HEK293 (cell line): ENCODE data around the gene MICU1.

Experiments used
- CTCF ChIA-PET: fragments of 350-600 bp; formaldehyde crosslinking; extraction: SDS; loops from one replicate; lab custom pipeline; 2021; ENCODE audit warnings: antibody characterized with exemption; lab: Yijun Ruan, JAX
- POLR2A ChIA-PET: fragments of 300-600 bp; formaldehyde crosslinking; extraction: SDS; loops from one replicate; lab custom pipeline; 2020; ENCODE audit warnings: antibody characterized with exemption, inconsistent platforms; lab: Yijun Ruan, JAX
- H3K27ac ChIP-seq: fragments of 200-500 bp; sonication (Bioruptor generic); 2 replicates; pipeline ENCODE4 v1.5.1; 2014; ENCODE audit warnings: low read depth, low read length, control low read depth, inconsistent platforms; ENCODE audit errors: extremely low read depth
- H3K36me3 ChIP-seq, 2 experiments: fragments of 200-500 bp in 1 of 2; sonication (Bioruptor generic) in 1 of 2; 1 replicate in 1 of 2; 2 replicates in 1 of 2; pipeline ENCODE4 v1.5.1; 2014 to 2017; ENCODE audit warnings: inconsistent platforms in 2 of 2, low read length in 2 of 2; ENCODE audit not compliant: control insufficient read depth in 2 of 2, insufficient read depth in 1 of 2
- H3K4me1 ChIP-seq: fragments of 200-500 bp; sonication (Bioruptor generic); 2 replicates; pipeline ENCODE4 v1.5.1; 2014; ENCODE audit warnings: mild to moderate bottlenecking, low read length, inconsistent platforms; ENCODE audit not compliant: control insufficient read depth, insufficient read depth
- H3K4me3 ChIP-seq: 2 replicates; pipeline ENCODE4 v1.5.1; 2011; ENCODE audit warnings: low read depth, mild to moderate bottlenecking, control low read depth, low read length, moderate library complexity
- H3K9me3 ChIP-seq: fragments of 200-500 bp; sonication (Bioruptor generic); 2 replicates; pipeline ENCODE4 v1.5.1; 2014; ENCODE audit warnings: low read depth, low read length, inconsistent platforms; ENCODE audit not compliant: control insufficient read depth, insufficient read depth
- CTCF ChIP-seq: fragments of 450-650 bp; formaldehyde crosslinking; IDR thresholded peaks from 2 replicates; pipeline ENCODE4 v1.5.1; 2016; ENCODE audit warnings: missing biosample characterization, missing genetic modification characterization
- HOXA7 ChIP-seq: sonication (generic); formaldehyde crosslinking; IDR thresholded peaks from 2 replicates; pipeline ENCODE4 v1.8.1; 2022; ENCODE audit warnings: missing genetic modification reagents, borderline replicate concordance
- KLF9 ChIP-seq: fragments of 450-650 bp; formaldehyde crosslinking; IDR thresholded peaks from 2 replicates; pipeline ENCODE4 v1.5.1; 2016; ENCODE audit warnings: missing biosample characterization, missing genetic modification characterization, low read depth
- MZF1 ChIP-seq: fragments of 450-650 bp; formaldehyde crosslinking; IDR thresholded peaks from 2 replicates; pipeline ENCODE4 v1.5.1; 2017; ENCODE audit warnings: missing biosample characterization, missing genetic modification characterization, borderline replicate concordance
- OVOL3 ChIP-seq: fragments of 450-650 bp; formaldehyde crosslinking; IDR thresholded peaks from 2 replicates; pipeline ENCODE4 v1.5.1; 2016; ENCODE audit warnings: missing biosample characterization, missing genetic modification characterization
- SETDB1 ChIP-seq: IDR thresholded peaks from one replicate; pipeline ENCODE4 v1.6.1; 2017; ENCODE audit warnings: mild to moderate bottlenecking, low read length, moderate library complexity, mixed read lengths; ENCODE audit not compliant: insufficient read length
- YY1 ChIP-seq: fragments of 450-650 bp; formaldehyde crosslinking; IDR thresholded peaks from 2 replicates; pipeline ENCODE4 v1.5.1; 2018; ENCODE audit warnings: missing biosample characterization, missing genetic modification characterization
- YY2 ChIP-seq: fragments of 450-650 bp; formaldehyde crosslinking; IDR thresholded peaks from 2 replicates; pipeline ENCODE4 v1.5.1; 2016; ENCODE audit warnings: missing biosample characterization, missing genetic modification characterization
- ZBTB7A ChIP-seq: fragments of 450-650 bp; formaldehyde crosslinking; IDR thresholded peaks from 2 replicates; pipeline ENCODE4 v1.5.1; 2016; ENCODE audit warnings: low read depth, missing biosample characterization, missing genetic modification characterization
- ZNF133 ChIP-seq: fragments of 450-650 bp; formaldehyde crosslinking; IDR thresholded peaks from 2 replicates; pipeline ENCODE4 v1.5.1; 2016; ENCODE audit warnings: missing biosample characterization, missing genetic modification characterization
- ZNF138 ChIP-seq: fragments of 450-650 bp; formaldehyde crosslinking; IDR thresholded peaks from 2 replicates; pipeline ENCODE4 v1.5.1; 2016; ENCODE audit warnings: missing biosample characterization, missing genetic modification characterization, borderline replicate concordance
- ZNF335 ChIP-seq: fragments of 450-650 bp; formaldehyde crosslinking; conservative IDR thresholded peaks from 2 replicates; pipeline ENCODE4 v1.5.1; 2016; ENCODE audit warnings: missing biosample characterization, missing genetic modification characterization
- ZNF549 ChIP-seq: fragments of 450-650 bp; IDR thresholded peaks from 2 replicates; pipeline ENCODE4 v1.5.1; 2018; ENCODE audit warnings: missing biosample characterization, missing genetic modification characterization, mild to moderate bottlenecking, inconsistent platforms, moderate library complexity
- ZNF76 ChIP-seq: fragments of 450-650 bp; formaldehyde crosslinking; IDR thresholded peaks from 2 replicates; pipeline ENCODE4; 2016; ENCODE audit warnings: low read depth, missing biosample characterization, missing genetic modification characterization, borderline replicate concordance
- TF ChIP-seq, protein P1 (sequence below): fragments of 450-650 bp; IDR thresholded peaks from 2 replicates; pipeline ENCODE4 v1.5.1; 2018; ENCODE audit warnings: missing biosample characterization, mild to moderate bottlenecking, missing genetic modification characterization
- TF ChIP-seq, protein P2 (sequence below): fragments of 450-650 bp; formaldehyde crosslinking; conservative IDR thresholded peaks from 2 replicates; pipeline ENCODE4 v1.5.1; 2016; ENCODE audit warnings: low read depth, missing biosample characterization, missing genetic modification characterization
- TF ChIP-seq, protein P3 (sequence below): fragments of 450-650 bp; formaldehyde crosslinking; IDR thresholded peaks from 2 replicates; pipeline ENCODE4 v1.5.1; 2017; ENCODE audit warnings: missing biosample characterization, missing genetic modification characterization

MICU1 gene

DNA sequence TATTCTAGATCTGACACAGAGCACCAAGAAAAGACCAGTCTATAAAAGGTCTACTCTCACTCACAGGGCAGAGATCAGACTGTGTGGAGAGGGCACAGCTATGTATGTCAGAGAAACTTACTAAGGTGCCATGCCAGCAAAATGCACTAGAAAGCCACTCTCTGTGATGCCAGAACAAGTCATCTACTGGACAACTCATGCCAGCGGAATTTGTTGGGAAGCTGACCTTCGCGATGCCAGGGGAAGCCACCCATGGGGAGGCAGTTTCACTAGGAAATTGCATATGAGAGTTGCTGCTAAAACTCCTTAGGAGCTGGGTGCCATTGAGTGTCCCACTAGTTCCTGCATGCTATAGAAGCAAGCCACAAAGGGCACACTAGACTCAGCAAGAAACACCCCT is 58.5 kb downstream of the MICU1 start:
- H3K4me3 ChIP-seq = no peak overlapping the region
- peaks cover 13 to 22% of the 10 kb centered on the region in 2 experiments; a peak in 2 of 3 replicates for H3K36me3 ChIP-seq
- H3K9me3 ChIP-seq = no peaks in the 10 kb centered on the region
- POLR2A ChIA-PET = no interaction called here
- CTCF ChIA-PET = interaction anchor here (0.6 to 1.6 kb wide), 11 partner anchors 9 to 586 kb away, joined by 3 to 6 read pairs (median 5); no protein-coding TSS in a partner anchor
- no peak overlapping the region for H3K27ac ChIP-seq
- TF ChIP-seq HOXA7 (CRISPR knock-in tag) = no peak
- TF ChIP-seq ZNF133 (tag by site-specific recombination) = no peak
- TF ChIP-seq, protein P1, sequence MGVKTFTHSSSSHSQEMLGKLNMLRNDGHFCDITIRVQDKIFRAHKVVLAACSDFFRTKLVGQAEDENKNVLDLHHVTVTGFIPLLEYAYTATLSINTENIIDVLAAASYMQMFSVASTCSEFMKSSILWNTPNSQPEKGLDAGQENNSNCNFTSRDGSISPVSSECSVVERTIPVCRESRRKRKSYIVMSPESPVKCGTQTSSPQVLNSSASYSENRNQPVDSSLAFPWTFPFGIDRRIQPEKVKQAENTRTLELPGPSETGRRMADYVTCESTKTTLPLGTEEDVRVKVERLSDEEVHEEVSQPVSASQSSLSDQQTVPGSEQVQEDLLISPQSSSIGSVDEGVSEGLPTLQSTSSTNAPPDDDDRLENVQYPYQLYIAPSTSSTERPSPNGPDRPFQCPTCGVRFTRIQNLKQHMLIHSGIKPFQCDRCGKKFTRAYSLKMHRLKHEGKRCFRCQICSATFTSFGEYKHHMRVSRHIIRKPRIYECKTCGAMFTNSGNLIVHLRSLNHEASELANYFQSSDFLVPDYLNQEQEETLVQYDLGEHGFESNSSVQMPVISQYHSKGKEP (tag by site-specific recombination) = no peak
- TF ChIP-seq ZNF335 (tag by site-specific recombination) = no peak
- TF ChIP-seq, protein P2, sequence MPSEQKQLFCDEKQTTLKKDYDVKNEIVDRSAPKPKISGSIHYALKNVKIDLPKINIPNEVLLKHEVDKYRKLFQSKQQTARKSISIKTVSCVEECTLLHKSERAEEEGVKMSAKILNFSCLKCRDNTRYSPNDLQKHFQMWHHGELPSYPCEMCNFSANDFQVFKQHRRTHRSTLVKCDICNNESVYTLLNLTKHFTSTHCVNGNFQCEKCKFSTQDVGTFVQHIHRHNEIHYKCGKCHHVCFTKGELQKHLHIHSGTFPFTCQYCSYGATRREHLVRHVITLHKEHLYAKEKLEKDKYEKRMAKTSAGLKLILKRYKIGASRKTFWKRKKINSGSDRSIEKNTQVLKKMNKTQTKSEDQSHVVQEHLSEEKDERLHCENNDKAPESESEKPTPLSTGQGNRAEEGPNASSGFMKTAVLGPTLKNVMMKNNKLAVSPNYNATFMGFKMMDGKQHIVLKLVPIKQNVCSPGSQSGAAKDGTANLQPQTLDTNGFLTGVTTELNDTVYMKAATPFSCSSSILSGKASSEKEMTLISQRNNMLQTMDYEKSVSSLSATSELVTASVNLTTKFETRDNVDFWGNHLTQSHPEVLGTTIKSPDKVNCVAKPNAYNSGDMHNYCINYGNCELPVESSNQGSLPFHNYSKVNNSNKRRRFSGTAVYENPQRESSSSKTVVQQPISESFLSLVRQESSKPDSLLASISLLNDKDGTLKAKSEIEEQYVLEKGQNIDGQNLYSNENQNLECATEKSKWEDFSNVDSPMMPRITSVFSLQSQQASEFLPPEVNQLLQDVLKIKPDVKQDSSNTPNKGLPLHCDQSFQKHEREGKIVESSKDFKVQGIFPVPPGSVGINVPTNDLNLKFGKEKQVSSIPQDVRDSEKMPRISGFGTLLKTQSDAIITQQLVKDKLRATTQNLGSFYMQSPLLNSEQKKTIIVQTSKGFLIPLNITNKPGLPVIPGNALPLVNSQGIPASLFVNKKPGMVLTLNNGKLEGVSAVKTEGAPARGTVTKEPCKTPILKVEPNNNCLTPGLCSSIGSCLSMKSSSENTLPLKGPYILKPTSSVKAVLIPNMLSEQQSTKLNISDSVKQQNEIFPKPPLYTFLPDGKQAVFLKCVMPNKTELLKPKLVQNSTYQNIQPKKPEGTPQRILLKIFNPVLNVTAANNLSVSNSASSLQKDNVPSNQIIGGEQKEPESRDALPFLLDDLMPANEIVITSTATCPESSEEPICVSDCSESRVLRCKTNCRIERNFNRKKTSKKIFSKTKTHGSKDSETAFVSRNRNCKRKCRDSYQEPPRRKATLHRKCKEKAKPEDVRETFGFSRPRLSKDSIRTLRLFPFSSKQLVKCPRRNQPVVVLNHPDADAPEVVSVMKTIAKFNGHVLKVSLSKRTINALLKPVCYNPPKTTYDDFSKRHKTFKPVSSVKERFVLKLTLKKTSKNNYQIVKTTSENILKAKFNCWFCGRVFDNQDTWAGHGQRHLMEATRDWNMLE = no peak
- TF ChIP-seq ZBTB7A = no peak
- no peak for TF ChIP-seq ZNF76
- TF ChIP-seq ZNF549 (tag by site-specific recombination) = no peak
- TF ChIP-seq YY1 (tag by site-specific recombination) = no peak
- TF ChIP-seq MZF1 (tag by site-specific recombination) = no peak
- TF ChIP-seq, protein P3, sequence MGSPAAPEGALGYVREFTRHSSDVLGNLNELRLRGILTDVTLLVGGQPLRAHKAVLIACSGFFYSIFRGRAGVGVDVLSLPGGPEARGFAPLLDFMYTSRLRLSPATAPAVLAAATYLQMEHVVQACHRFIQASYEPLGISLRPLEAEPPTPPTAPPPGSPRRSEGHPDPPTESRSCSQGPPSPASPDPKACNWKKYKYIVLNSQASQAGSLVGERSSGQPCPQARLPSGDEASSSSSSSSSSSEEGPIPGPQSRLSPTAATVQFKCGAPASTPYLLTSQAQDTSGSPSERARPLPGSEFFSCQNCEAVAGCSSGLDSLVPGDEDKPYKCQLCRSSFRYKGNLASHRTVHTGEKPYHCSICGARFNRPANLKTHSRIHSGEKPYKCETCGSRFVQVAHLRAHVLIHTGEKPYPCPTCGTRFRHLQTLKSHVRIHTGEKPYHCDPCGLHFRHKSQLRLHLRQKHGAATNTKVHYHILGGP (tag by site-specific recombination) = no peak
- no peak for TF ChIP-seq SETDB1
- no peak for TF ChIP-seq KLF9 (tag by site-specific recombination)
- no peak for TF ChIP-seq CTCF (tag by site-specific recombination)
- TF ChIP-seq ZNF138 (tag by site-specific recombination) = no peak
- no peak for TF ChIP-seq YY2
- TF ChIP-seq OVOL3 (tag by site-specific recombination) = no peak
- no peaks in the 10 kb centered on the region; the same call in 1 of the 2 replicates for H3K4me1 ChIP-seq
